ENCODE data around the gene ROR1.

Gene ROR1
- total RNA-seq = 0.04 to 0.18 reads per million in 2 experiments

DNA sequence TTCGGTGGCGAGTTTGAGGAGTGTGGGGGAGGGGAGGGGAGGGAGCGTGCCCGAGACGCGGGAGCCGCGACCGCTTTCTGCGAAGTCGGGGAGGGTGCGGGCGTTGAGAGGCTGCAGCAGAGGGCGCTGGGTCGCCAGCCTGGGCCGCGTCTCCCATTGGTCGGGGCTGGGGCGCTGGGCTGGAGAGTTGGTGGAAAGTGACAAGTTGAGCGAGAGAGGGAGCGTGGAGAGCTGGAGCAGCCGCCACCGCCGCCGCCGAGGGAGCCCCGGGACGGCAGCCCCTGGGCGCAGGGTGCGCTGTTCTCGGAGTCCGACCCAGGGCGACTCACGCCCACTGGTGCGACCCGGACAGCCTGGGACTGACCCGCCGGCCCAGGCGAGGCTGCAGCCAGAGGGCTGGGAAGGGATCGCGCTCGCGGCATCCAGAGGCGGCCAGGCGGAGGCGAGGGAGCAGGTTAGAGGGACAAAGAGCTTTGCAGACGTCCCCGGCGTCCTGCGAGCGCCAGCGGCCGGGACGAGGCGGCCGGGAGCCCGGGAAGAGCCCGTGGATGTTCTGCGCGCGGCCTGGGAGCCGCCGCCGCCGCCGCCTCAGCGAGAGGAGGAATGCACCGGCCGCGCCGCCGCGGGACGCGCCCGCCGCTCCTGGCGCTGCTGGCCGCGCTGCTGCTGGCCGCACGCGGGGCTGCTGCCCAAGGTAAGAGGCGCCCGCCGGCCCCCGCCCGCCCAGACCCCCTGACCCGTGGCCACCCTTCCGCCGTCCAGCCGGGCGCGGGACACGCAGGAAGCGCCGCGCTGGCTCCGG, at the start of gene ROR1:
ROR1 (plus strand) TSS at position 203 of the 802 bp plus-strand sequence.
- no peak for DNase-seq (ENCODE audit: low read depth)

DNA sequence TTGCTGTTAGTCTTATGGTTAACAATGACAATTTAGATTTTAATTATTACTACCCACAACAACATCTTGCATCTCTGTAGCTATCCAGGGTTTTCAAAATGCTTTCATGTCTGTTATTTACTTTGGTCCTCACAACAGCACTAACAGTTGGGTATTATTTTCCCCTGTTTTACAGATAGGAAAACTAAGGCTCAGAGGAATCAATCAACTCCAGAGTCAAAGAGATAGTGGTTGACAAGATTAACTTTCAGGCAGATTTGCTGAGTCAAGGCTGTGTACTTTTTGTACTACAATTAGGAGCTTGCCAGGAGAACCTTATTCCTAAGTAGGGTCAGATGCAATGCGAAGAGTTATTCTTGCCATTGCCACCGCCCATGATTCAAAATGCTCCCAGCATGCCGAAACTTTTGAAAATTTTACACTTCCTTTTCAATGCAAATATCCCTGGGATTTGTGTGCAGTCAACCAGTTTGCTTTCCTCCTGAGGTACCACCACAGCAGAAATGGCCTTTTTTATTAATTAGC, 49.4 kb upstream of the ROR1 start:
- no peak for DNase-seq (ENCODE audit: low read depth)

DNA sequence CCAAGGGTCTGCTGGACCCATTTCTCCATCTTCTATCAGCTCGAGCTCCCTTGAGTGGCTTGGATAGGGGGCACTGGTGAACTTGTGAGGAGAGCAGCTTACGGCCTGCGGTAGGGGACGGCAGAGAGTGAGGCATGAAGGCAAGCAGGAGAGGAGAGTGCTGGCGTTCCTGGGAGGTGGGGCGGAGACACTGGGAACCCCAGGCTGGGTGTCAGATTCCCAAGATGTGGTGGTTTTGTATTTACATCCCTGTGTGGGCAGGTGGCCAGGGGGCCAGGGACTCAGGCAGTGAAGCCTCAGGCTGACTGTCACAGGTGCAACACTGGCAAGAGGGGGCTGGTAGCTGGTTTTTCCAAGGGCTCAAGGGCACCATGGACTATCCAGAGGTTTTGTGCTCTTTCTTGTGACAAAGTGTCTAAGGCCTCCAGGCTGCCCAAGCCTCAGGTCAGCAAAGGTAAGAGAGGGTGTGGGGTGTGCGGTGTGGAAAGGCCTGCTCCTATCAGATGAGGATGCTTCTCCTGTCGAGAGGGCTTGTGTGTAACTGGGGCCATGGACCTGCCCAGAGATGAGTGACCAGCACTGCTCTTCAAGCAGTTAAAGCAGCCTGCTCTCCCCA, 45.1 kb upstream of the ROR1 start:
- no peak for DNase-seq (ENCODE audit: low read depth)

DNA sequence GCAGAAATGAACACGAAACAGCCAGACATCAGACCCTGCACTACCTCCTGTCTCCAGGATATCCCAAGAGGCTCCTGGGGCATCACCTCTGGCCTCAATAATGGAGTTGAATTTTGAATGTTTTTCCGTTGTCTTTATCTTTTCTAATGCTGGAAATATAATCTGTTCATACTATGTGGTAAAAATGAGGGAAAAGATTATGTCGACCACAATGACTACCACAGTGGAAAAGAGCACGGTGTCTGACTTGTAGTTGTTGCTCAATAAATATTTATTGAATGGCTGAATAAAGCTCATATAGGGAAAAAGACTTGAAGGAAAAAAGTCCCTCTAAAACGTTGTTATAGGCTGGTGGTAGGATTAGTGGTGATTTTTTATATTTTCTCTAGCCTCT, 44.6 kb upstream of the ROR1 start:
- DNase-seq (ENCODE audit: low read depth) = no peak

DNA sequence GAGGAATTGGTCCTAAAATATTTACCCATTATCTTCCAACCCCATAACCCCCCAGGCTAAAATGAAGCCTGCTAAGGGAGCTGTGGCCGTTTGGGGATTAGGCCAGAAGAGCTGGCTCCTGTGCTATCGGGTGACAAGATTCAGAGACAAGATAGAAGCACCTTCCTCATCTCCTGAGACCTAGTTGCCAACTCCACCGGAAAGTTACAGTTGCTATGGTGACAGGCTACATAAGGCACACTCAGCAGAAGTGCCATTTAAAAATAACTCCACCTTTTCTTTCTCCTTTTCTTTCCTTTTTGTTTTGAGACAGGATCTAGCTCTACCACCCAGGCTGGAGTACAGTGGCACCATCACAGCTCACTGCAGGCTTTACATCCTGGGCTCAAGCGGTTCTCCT, 43.6 kb upstream of the ROR1 start:
- DNase-seq (ENCODE audit: low read depth) = no peak

DNA sequence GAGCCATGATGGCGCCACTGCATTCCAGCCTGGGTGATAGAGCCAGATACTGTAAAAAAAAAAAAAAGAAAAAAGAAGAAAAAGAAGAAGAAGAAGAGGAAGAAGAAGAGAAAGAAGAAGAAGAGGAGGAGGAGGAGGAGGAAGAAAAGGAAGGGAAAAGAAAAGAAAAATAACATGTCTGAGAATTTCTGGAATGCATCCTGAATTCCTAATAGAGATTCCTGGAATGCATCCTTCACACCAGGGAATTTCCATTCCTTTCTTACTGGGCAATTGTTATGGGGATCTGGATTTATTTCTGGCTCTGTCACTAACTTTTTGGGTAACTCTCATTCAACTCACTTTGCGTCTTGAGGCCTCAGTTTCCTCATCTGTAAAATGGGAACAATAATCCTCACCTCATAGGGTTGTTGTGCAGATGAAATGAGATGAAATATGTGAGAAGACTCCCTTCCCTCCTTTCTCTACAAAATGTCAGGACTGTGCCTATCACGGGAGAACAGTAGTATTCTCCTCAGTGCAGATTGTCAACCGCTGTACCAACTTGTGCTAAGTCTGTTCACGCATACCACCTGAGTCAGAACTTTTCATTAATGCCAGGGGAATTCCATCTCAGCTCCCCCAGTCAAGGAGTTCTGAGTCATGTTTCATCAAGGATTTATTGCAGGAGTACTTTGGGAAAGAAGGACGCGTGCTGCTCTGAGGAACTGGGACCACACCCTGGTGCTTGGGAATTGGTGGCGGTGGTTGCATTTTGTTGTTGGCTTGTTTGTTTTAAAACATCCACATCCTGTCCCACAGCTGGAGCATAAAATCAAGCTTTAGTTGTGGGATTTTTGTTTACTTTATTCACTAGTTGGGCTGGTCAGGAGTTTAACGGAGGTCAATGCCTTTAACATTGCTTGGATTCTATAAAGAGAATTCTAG, 42.4 kb upstream of the ROR1 start:
- no peak for DNase-seq (ENCODE audit: low read depth)

DNA sequence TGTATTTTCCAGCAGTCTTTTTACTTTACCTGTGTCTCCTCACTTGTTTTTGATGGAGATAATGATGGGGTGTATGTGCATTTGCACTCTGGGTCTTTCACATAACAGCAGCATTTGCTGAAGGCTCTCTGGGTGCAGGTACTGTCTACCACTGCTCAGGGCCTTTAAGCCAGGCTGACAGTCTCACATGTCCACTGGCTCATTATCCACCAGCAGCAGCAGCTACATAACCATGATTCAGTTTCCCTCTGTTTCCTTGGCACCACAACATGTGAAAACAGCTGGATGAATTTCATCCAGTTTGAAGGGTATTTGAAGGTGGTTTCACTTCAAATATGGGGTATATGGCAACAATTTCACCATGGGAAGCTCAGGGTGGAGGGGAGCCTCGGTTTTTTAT, 41.2 kb upstream of the ROR1 start:
- no peak for DNase-seq (ENCODE audit: low read depth)

DNA sequence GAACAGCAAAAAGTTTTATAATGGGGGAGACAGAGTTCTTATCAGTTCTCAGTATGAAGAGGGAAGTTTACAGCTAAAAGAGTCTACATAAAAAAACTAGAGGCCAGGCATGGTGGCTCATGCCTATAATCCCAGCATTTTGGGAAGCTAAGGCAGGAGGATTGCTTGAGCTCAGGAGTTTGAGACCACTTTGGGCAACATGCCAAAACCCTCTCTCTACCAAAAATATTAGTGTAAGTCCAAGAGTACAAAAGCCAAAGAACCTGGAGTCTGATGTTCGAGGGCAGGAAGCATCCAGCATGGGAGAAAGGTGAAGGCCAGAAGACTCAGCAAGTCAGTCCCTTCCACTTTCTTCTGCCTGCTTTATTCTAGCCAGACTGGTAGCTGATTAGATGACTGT, 35.0 kb upstream of the ROR1 start:
- DNase-seq (ENCODE audit: low read depth) = no peak

DNA sequence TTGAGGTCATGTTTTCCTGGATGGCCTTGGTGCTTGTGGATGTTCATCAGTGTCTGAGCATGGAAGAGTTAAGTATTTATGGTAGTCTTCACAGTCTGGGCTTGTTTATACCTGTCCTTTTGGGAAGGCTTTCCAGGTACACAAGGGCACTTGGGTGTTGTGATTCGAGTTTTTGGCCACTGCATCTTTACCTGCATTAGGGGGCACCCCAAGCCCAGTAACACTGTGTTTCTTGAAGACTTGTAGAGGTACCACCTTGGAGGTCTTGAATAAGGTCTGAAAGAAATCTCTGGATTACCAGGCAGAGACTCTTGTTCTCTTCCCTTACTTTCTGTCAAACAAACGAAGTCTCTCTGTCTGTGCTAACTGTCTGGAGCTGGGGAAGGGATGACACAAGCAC, 34.4 kb upstream of the ROR1 start:
- DNase-seq (ENCODE audit: low read depth) = no peak

DNA sequence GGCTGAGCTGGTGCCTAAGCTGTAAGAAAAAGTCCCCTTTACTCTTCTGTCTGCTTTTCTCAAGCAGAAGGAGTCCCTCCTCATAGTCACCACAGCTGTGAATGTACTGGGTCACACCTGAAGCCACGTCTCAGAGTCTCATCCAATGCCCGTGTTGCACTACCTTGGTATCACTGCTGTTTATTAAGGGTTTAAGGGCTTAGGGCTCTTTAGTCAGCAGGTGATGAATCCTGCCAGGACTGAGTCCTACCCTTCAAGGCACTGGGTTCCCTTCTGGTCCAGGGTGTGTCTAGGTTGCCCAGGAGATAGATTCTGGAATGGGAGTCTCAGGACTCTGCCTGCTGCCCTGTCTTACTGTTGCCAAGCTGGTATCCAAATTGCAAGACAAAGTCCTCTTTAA, 33.4 kb upstream of the ROR1 start:
- DNase-seq (ENCODE audit: low read depth) = no peak

DNA sequence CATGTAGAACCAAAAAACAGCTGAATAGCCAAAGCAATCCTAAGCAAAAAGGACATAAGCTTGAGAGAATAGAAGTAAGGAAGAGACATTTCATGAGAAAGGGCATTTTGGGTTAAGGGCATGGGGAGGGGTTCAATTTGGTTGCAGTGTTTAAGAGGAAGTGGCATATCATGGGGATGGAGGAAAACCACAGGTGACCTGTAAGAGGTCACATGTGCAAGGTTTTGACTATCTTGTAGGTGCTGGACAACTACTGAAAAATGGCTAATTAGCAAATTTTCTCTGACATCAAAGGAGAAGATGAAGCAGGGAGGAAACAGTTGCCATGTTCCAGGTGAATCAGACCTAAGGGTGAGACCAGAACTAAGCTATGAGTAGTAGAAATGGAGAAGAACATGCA, 31.3 kb upstream of the ROR1 start:
- no peak for DNase-seq (ENCODE audit: low read depth)

DNA sequence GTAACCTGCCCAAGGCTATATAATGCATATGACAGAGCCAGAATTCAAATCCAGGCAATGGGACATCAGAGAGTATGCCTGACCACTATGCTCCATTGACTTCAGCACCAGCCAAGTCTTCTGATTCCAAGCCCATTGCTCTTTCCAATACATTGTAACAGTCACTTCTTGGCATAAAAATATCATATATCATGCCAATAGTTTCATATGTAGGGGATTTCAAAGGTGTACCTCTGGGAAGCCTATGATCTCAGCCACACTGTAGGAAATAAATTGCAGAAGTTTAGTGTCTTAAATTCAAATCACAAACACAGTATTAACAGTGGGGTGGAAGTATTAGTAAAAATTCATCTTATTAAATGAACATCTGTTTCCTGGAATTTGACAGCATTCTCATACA, 30.0 kb upstream of the ROR1 start:
- DNase-seq (ENCODE audit: low read depth) = no peak

DNA sequence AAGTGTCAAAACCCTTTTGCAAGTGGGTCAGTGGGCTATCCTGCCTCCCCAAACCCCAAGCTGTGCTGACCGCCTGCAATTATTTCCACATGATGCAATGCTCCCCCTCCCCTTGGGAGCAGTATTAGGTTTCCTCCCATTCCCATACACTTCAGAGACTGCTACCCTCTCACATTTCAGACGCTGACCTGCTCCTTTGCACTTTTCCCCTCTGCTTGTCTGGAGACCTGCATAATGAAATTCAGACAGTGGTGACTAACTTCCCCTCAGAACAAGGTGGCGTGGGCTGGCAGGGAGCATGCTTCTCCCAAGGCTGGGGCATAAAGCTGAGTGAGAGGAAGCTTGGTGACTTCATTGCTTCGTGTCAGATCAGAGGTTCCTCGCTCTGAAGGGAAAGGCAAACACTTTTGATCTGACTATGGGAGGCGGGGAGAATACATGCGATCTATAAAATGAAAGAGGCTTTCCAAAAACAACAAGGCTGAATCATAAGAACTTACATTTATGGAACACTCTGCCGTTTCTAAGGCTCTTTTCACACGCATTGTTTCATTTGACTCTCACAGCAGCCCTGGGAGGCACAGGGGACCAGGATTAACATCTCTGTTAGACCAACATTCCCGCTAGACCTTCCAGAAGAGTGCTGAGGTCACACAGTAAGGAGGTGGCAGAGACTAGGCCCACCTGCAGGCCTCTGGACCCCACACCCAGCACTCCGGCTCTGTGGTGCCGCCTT, 27.5 kb upstream of the ROR1 start:
- no peak for DNase-seq (ENCODE audit: low read depth)

DNA sequence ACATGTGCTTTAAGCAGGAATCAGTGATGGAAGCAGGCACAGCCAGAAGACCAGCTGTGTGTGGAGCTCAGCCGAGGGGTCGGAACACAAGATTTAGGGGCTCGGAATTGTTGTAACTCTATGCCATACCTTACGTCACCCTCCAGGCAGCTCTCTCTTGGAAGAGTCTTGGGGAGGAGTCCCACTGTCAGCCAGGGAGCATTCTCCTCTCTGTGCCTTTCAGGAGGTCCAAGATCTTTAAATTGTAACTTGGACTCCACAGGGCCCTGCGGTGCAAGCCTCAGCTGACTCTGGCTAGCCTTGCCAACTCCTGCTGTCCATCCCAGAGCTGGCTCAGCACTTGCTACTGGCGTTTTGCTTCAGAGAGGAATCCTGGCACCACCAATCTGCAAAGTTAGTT, 26.4 kb upstream of the ROR1 start:
- no peak for DNase-seq (ENCODE audit: low read depth)

DNA sequence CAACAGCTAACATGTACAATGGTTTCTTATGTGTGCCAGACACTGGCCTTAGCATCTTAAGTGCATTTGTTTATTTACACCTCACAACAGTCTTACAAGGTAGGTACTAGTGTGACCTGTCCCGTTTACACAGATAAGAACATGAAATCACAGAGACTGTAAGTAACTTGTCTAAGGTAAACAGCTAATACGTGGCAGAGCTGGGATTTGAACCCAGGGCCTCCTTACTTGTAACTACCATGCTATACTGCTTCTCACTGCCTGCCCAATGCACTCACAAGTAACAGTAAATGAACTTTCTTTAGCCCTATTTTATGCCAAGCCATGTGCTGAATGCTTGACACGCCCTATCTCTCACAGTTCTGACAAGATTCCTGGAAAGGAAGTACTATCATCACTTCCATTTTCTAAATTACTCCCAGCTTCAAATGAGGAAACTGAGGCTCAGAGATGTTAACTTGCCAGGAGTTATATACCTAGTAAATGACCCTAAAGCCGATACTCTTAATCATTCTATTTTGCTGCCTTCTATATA, 25.7 kb upstream of the ROR1 start:
- no peak for DNase-seq (ENCODE audit: low read depth)

DNA sequence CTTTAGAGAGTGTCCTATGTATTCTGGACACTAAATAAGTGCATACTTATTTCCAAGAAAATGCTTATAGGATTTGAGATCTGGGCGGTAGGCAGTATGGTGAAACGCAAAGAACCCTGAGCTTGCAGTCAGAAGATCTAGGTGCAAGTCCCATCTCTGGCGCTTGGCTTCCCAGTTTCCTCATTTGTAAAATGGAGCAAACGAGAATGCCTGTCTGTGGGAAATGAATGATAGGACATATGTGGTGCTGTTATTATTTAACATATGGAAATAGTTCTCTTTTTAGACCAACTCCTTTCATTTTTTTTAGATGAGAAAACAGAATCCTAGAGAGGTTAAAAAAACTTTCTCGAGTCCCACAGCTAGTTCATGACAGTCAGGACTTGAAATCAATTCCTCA, 25.2 kb upstream of the ROR1 start:
- DNase-seq (ENCODE audit: low read depth) = no peak

DNA sequence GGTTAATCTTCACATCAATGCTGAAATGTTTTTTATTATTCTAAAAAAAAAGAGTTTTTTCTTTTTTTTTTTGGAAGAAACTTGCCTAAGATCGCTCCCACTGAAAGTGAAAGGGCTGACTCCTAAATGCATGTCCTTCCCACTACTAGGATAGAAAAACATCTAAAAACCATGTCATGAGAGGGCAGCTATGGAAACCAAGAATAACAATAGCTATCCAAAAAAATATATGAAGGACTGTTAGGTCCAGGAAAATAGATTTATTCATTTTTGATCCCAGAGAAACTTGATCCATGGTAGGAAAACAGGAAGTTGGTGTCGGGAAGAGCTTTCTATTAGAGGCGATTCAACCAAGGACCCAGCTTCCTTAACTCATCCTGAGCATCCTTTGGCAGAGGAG, 23.1 kb upstream of the ROR1 start:
- no peak for DNase-seq (ENCODE audit: low read depth)

DNA sequence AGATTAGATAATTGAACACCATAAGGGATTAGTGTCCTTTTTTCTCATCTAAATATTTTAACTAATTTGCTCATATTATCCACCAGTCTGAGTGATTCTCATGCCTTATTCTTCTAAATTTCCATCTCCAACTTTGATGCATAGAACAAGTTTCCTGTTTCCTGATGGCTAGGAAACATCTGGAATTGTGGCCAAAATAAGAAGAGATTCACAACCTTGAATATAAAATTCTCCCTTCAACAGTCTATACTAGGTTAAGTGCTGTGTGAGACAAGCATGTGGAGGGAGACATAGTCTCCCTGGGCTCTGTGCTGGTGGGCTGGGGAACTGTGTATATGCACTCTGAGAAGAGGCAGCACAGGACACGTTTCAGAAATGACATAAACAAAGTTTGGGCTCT, 21.6 kb upstream of the ROR1 start:
- DNase-seq (ENCODE audit: low read depth) = no peak

DNA sequence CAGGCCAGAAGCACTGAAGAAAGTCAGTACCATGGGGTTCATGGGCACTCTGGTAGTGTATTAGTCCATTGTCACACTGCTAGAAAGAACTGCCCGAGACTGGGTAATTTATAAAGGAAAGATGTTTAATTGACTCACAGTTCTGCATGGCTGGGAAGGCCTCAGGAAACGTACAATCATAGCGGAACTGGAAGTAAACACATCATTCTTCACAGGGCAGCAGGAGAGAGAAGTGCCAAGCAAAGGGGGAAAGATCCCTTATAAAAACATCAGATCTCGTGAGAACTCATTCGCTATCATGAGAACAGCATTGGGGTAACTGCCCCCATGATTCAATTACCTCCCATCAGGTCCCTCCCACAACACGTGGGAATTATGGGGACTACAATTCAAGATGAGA, 20.2 kb upstream of the ROR1 start:
- no peak for DNase-seq (ENCODE audit: low read depth)

DNA sequence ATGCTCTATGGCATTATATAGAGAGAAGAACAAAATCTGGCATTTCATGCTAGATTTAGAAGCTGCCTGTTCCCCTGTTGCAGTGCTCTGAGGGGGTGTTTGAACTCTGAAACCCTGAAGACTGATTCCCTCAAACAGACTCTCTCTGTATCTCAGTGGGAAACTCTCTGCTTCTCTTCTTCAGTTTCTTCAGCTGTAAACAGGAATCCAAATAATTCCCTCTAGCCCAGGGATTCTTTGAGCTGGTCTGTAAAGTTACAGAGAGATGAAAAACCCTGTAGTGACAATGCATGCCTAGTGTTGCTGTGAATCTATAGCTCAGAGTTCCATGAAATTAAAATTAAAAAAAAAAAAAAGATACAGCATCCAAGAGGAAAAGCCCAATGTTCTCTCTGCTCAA, 17.0 kb upstream of the ROR1 start:
- no peak for DNase-seq (ENCODE audit: low read depth)

DNA sequence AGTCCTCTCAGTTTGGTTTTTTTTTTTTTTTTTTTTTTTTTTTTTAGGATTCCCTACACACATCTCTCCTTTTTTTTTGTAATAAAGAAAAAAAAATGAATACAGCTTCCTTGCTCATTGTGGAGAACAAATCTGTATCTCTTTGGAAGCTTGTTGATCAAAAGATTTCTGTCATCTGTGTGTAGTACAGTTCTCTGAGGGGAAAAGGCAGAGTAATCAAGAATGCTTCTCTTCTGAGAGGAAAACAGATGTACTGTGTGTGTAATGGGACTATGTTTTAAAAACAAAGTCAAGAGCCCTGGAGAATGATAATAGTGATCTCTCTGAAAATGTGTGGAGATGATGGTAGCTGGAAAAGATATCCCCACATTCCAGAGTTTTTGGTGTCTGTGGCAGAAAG, 16.5 kb upstream of the ROR1 start:
- DNase-seq (ENCODE audit: low read depth) = no peak

DNA sequence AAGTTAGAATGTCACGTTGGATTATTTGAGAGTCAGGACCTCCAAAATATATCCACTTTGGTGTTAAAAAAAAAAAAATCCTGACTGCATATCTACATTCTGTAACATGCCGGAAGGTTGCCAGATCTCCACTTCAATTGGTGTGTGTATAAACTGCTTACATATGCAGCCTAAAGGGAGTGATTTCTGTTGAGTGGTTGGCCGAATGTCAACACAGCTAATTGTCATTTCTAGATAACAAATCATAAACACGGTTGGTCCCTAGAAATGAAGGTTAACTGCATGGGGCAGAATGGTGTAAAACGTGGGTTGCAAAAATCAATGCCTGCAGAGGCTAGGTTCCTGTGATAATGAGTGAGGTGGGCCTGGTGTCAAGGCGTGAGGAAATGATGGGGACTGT, 15.0 kb upstream of the ROR1 start:
- DNase-seq (ENCODE audit: low read depth) = no peak

All from T follicular helper cell (primary cell).